ENCODE results near the gene DHTKD1. TPM values are rescaled to one million over a fixed set of nuclear protein-coding genes. Genes with fewer than 3 reads are reported as not detected.

Gene DHTKD1, protein sequence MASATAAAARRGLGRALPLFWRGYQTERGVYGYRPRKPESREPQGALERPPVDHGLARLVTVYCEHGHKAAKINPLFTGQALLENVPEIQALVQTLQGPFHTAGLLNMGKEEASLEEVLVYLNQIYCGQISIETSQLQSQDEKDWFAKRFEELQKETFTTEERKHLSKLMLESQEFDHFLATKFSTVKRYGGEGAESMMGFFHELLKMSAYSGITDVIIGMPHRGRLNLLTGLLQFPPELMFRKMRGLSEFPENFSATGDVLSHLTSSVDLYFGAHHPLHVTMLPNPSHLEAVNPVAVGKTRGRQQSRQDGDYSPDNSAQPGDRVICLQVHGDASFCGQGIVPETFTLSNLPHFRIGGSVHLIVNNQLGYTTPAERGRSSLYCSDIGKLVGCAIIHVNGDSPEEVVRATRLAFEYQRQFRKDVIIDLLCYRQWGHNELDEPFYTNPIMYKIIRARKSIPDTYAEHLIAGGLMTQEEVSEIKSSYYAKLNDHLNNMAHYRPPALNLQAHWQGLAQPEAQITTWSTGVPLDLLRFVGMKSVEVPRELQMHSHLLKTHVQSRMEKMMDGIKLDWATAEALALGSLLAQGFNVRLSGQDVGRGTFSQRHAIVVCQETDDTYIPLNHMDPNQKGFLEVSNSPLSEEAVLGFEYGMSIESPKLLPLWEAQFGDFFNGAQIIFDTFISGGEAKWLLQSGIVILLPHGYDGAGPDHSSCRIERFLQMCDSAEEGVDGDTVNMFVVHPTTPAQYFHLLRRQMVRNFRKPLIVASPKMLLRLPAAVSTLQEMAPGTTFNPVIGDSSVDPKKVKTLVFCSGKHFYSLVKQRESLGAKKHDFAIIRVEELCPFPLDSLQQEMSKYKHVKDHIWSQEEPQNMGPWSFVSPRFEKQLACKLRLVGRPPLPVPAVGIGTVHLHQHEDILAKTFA
- 32.2 TPM for polyA plus RNA-seq (2013, experiment 1 of 4)
- 33.2 TPM for polyA plus RNA-seq (2013, experiment 2 of 4)
- 26.5 TPM for polyA plus RNA-seq (2013, experiment 3 of 4)
- 29.8 TPM for polyA plus RNA-seq (2013, experiment 4 of 4)

DNA sequence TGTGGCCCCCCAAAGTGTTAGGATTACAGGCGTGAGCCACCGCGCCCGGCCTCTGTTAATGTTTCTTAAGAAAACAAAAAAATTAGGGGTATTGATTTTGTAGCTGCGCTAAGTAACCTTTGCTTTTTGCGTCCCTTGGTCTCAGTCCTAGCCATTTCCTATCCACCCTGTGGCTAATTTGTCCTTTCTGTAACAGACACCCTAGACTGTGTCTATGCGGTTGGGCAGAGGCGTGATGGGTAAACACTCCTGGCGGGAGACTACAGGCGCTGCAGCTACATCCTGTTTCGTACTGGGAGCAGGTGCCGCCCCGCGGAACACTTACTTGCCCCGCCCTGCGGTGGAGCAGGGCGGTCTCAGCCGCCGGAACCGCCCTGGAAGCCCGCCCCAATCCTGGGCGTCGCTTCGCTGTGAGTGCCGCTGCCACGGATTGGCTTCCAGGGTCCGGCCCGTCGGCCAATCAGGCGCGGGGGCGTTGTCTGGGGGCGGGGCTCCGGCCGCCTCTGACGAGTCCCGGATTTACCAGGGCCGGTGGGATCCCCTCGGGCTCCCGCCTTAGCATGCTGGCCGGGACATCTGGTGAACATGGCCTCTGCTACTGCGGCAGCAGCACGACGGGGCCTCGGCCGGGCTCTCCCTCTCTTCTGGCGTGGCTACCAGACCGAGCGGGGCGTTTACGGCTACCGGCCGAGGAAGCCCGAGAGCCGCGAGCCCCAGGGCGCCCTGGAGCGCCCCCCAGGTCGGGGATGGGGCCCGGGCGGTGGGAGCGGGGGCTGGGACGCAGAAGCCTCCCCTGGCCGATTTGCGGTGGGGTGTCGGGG lies at the start of gene DHTKD1:
Gene DHTKD1, plus strand, starts transcription at position 506 of the 821 bp plus-strand sequence. Its CDS starts 80 bp downstream, at position 586.
- 7 to 8% methylated on average over 66 of the region's 66 CpGs for WGBS, 2 experiments
- peak within 1 kb of the TSS; percentile 83 for H3K27ac ChIP-seq (ENCODE audit: insufficient read depth, low read depth, low read length, poor library complexity, severe bottlenecking)
- H3K4me3 ChIP-seq (ENCODE audit: insufficient read depth, low read depth, low read length) = peak within 1 kb of the TSS; percentile 94
- peaks cover 2% of the 10 kb centered on the region for H3K4me1 ChIP-seq (ENCODE audit: control insufficient read depth, insufficient read depth, low read length)
- no peaks in the 10 kb centered on the region for H3K36me3 ChIP-seq (ENCODE audit: control insufficient read depth, insufficient read depth, low read length)
- no peaks in the 10 kb centered on the region for H3K27me3 ChIP-seq (ENCODE audit: control insufficient read depth, insufficient read depth, low read length, poor library complexity, severe bottlenecking)
- no peaks in the 10 kb centered on the region for H3K9me3 ChIP-seq (ENCODE audit: control insufficient read depth, low read length)

DNA sequence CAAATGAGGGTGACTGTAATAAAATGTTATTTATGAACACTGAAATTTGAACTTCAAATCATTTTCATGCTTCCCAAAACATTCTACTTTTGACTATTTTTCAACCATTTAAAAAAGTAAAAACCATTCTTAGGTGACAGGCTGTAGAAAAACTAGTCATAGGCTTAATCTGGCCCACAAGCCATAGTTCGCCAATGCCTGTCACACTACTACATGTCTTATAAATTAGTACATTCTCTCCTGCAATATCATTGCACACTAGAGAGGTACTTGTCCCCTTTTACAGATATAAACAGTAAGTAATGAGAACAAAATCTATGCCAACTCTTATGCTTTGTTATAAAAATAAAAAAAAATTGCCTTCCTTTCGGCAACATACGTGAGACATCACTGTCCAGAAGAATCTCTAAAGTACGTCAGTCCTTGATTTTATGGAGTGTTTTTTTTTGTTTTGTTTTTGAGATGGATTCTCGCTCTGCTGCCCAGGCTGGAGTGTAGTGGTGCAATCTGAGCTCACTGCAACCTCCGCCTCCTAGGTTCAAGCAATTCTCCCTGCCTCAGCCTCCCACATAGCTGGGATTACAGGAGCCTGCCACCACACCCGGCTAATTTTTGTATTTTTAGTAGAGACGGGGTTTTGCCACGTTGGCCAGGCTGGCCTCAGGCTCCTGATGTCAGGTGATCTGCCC lies 49.3 kb upstream of the DHTKD1 start:
- Histone ChIP-seq H3K27ac (ENCODE audit: insufficient read depth, low read depth, low read length, poor library complexity, severe bottlenecking) (no peak overlapping the region), H3K9me3 (ENCODE audit: control insufficient read depth, low read length) (no peaks in the 10 kb centered on the region), H3K4me3 (ENCODE audit: insufficient read depth, low read depth, low read length) (no peak overlapping the region), H3K27me3 (ENCODE audit: control insufficient read depth, insufficient read depth, low read length, poor library complexity, severe bottlenecking) (no peaks in the 10 kb centered on the region), H3K36me3 (ENCODE audit: control insufficient read depth, insufficient read depth, low read length) (no peaks in the 10 kb centered on the region), H3K4me1 (ENCODE audit: control insufficient read depth, insufficient read depth, low read length) (no peaks in the 10 kb centered on the region)
- 91 to 93% methylated on average over 9 of the region's 9 CpGs for WGBS, 2 experiments

DNA sequence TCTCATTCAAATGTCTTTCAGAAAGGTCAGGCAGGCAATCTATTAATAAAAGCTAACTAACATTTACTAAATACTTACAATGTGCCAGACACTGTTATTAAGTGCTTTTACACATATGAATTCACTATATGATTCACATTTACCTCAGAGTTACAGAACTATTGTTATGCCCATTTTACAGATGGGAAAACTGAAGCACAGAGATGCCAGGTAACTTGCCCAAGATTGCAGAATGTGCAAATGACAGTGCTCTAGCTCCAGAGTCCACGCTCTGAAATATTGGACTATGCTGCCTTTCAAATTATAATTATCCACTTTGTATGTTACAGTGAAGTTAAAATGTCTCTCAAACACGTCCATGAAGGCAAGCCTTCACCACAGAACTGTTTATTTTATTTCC lies 48.2 kb upstream of the DHTKD1 start:
- H3K36me3 ChIP-seq (ENCODE audit: control insufficient read depth, insufficient read depth, low read length) = no peaks in the 10 kb centered on the region
- 86 to 97% methylated on average over 2 of the region's 2 CpGs for WGBS, 2 experiments
- no peak overlapping the region for H3K27ac ChIP-seq (ENCODE audit: insufficient read depth, low read depth, low read length, poor library complexity, severe bottlenecking)
- no peak overlapping the region for H3K4me3 ChIP-seq (ENCODE audit: insufficient read depth, low read depth, low read length)
- no peaks in the 10 kb centered on the region for H3K9me3 ChIP-seq (ENCODE audit: control insufficient read depth, low read length)
- H3K27me3 ChIP-seq (ENCODE audit: control insufficient read depth, insufficient read depth, low read length, poor library complexity, severe bottlenecking) = no peaks in the 10 kb centered on the region
- no peaks in the 10 kb centered on the region for H3K4me1 ChIP-seq (ENCODE audit: control insufficient read depth, insufficient read depth, low read length)

DNA sequence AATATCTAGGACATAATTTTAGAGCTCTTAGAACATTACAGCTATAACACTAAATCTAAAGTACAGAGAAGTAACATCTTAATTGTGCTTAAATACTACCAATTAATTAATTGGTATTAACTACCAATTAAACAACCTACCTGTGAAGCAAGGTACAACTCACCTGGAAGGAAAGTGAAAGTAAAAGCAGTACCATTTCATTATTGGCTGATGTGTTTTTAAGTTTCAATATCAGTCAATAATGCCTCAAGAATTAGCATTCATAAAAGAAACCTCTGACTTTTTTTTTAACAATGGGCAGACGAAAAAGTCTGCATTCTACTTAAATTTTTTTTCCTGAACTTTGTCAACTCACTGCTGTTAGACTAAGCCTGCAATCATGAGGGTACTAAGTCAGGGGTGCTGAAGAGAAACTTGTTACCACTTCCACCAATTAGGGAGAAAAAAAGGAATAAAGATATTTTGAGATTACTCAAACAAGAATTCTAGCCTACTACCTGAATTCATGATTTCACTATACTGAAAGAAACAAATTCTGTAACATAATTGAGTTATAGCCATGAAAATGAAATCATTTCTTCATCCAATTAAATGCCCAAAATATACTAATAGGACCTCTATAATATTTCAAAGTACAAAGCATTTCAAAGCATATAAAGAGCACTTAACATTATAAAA lies 46.0 kb upstream of the DHTKD1 start:
- H3K27ac ChIP-seq (ENCODE audit: insufficient read depth, low read depth, low read length, poor library complexity, severe bottlenecking) = no peak overlapping the region
- 83 to 86% methylated on average over 1 of the region's 1 CpG for WGBS, 2 experiments

DNA sequence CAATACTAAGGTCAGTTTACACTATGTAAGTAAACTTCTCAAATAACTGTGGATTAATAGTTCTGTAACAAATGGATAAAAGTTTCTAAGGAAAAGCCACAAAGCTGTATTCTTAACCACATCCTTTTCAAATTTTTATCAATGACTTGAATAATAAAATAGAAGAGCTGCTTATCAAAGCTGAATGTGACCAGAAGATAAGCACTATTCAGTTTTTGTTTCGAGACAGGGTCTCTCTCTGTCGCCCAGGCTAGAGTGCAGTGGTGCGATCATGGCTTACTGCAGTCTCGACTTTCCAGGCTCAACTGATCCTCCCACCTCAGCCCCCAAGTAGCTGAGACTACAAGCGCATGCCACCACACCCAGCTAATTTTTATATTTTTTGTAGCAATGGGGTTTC lies 43.2 kb upstream of the DHTKD1 start:
- no peak overlapping the region for H3K27ac ChIP-seq (ENCODE audit: insufficient read depth, low read depth, low read length, poor library complexity, severe bottlenecking)
- peaks cover 5% of the 10 kb centered on the region for H3K36me3 ChIP-seq (ENCODE audit: control insufficient read depth, insufficient read depth, low read length)
- H3K4me3 ChIP-seq (ENCODE audit: insufficient read depth, low read depth, low read length) = no peak overlapping the region
- H3K27me3 ChIP-seq (ENCODE audit: control insufficient read depth, insufficient read depth, low read length, poor library complexity, severe bottlenecking) = no peaks in the 10 kb centered on the region
- H3K9me3 ChIP-seq (ENCODE audit: control insufficient read depth, low read length) = no peaks in the 10 kb centered on the region
- H3K4me1 ChIP-seq (ENCODE audit: control insufficient read depth, insufficient read depth, low read length) = no peaks in the 10 kb centered on the region
- 90 to 97% methylated on average over 5 of the region's 5 CpGs for WGBS, 2 experiments

More for the DNA sequence above, 46.0 kb upstream of the DHTKD1 start:
- no peaks in the 10 kb centered on the region for H3K9me3 ChIP-seq (ENCODE audit: control insufficient read depth, low read length)
- H3K4me3 ChIP-seq (ENCODE audit: insufficient read depth, low read depth, low read length) = no peak overlapping the region
- no peaks in the 10 kb centered on the region for H3K27me3 ChIP-seq (ENCODE audit: control insufficient read depth, insufficient read depth, low read length, poor library complexity, severe bottlenecking)
- peaks cover 5% of the 10 kb centered on the region for H3K36me3 ChIP-seq (ENCODE audit: control insufficient read depth, insufficient read depth, low read length)
- H3K4me1 ChIP-seq (ENCODE audit: control insufficient read depth, insufficient read depth, low read length) = no peaks in the 10 kb centered on the region

DNA sequence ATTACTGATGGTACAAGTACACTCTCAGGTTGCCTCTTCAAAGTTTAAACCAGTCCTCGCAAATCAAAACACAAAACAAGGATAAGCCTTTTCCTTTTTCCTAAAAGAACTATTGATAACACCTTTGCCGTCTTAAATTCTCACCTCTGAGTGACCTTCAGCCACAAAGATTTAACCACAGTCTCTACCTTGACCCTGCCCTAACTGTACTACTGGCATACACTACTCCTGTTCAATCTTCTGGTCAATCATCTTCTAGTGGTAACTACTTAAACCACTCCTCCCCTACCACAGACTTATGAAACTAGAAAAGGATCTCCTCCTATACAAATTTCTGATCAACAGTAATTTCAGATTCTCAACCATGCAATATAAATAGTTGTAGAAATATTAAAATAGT lies 41.2 kb upstream of the DHTKD1 start:
- 95 to 96% methylated on average over 2 of the region's 2 CpGs for whole genome bisulfite sequencing, 2 experiments
- H3K4me1 ChIP-seq (ENCODE audit: control insufficient read depth, insufficient read depth, low read length) = no peaks in the 10 kb centered on the region
- H3K9me3 ChIP-seq (ENCODE audit: control insufficient read depth, low read length) = no peaks in the 10 kb centered on the region
- H3K27ac ChIP-seq (ENCODE audit: insufficient read depth, low read depth, low read length, poor library complexity, severe bottlenecking) = no peak overlapping the region
- H3K4me3 ChIP-seq (ENCODE audit: insufficient read depth, low read depth, low read length) = no peak overlapping the region
- H3K27me3 ChIP-seq (ENCODE audit: control insufficient read depth, insufficient read depth, low read length, poor library complexity, severe bottlenecking) = no peaks in the 10 kb centered on the region
- H3K36me3 ChIP-seq (ENCODE audit: control insufficient read depth, insufficient read depth, low read length) = peaks cover 11% of the 10 kb centered on the region

DNA sequence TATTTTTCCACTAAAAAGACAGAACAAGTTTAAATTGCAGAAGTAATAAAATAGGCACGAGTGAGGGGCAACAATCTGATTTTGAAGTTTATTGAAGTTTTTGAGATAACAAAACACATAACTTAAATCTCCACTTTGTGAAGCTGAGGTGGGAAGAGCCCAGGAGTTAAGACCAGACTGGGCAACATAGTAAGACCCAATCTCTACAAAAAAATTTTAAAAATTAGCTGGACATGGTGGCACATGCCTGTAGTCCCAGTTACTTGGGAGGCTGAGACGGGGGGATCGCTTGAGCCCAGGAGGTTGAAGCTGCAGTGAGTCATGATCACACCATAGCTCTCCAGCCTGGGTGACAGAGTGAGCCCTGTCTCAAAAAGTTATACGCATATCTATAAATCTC lies 37.4 kb upstream of the DHTKD1 start:
- Histone ChIP-seq H3K27ac (ENCODE audit: insufficient read depth, low read depth, low read length, poor library complexity, severe bottlenecking) (no peak overlapping the region), H3K36me3 (ENCODE audit: control insufficient read depth, insufficient read depth, low read length) (peaks cover 21% of the 10 kb centered on the region), H3K9me3 (ENCODE audit: control insufficient read depth, low read length) (no peaks in the 10 kb centered on the region), H3K4me3 (ENCODE audit: insufficient read depth, low read depth, low read length) (no peak overlapping the region), H3K4me1 (ENCODE audit: control insufficient read depth, insufficient read depth, low read length) (no peaks in the 10 kb centered on the region), H3K27me3 (ENCODE audit: control insufficient read depth, insufficient read depth, low read length, poor library complexity, severe bottlenecking) (no peaks in the 10 kb centered on the region)
- WGBS, 2 experiments = 96 to 97% methylated on average over 3 of the region's 4 CpGs

DNA sequence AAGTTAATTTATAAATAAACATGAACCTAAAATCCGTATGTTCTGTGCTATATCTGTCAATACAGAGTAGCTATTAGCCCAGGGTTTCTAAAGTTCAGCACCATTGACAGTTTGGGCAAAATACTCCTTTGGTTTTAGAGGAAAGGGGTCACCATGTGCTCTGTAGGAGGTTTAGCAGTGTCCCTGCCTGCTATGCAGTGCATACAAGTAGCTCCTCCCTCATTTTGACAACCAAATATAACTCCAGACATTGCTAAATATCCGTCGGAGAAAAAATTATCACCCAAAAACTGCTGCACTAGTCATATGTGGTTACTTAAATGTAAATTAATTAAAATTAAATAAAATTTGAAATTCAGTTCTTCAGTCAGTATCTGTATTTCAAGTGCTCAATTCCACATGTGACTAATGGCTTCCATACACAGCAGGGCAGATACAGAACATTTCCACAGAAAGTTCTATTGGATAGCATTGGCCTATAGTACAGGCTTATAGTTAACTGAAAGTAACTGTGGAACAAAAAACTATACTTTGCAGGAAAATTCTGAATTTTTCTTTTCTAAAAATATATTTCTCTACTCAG lies 32.6 kb upstream of the DHTKD1 start:
- peaks cover 16% of the 10 kb centered on the region for H3K36me3 ChIP-seq (ENCODE audit: control insufficient read depth, insufficient read depth, low read length)
- 86 to 94% methylated on average over 3 of the region's 3 CpGs for WGBS, 2 experiments
- H3K27me3 ChIP-seq (ENCODE audit: control insufficient read depth, insufficient read depth, low read length, poor library complexity, severe bottlenecking) = no peaks in the 10 kb centered on the region
- H3K4me3 ChIP-seq (ENCODE audit: insufficient read depth, low read depth, low read length) = no peak overlapping the region
- H3K4me1 ChIP-seq (ENCODE audit: control insufficient read depth, insufficient read depth, low read length) = no peaks in the 10 kb centered on the region
- no peak overlapping the region for H3K27ac ChIP-seq (ENCODE audit: insufficient read depth, low read depth, low read length, poor library complexity, severe bottlenecking)
- H3K9me3 ChIP-seq (ENCODE audit: control insufficient read depth, low read length) = no peaks in the 10 kb centered on the region
